IMR-90 (cell line): ENCODE measurements around the gene NACC2. TPM values are rescaled to one million over a fixed set of nuclear protein-coding genes. Genes with fewer than 3 reads are reported as not detected.
A peak's percentile ranks its signal among the peaks of the same experiment; 100 is the strongest.

ENCODE experiments used
- ATAC-seq: fragments of 200-7000 bp; cut with Tn5 transposase; 2 replicates; pipeline ENCODE4 v1.9.1; 2020; ENCODE audit warnings: low read depth, mild to moderate bottlenecking, moderate library complexity
- BruUV-seq: library from RNA; stranded (reverse); fragments of 400-500 nt; replicated peaks from 2 replicates; lab custom pipeline; 2021; lab: Mats Ljungman, UMichigan
- CTCF ChIA-PET: fragments of 300-600 bp; formaldehyde crosslinking; extraction: SDS; loops from one replicate; lab custom pipeline; 2021; ENCODE audit warnings: antibody characterized with exemption; lab: Yijun Ruan, JAX
- POLR2A ChIA-PET: fragments of 300-600 bp; sonication (Branson Sonifier 250); formaldehyde crosslinking; loops from one replicate; lab custom pipeline; 2022; ENCODE audit warnings: antibody characterized with exemption; ENCODE audit not compliant: unreplicated experiment; lab: Charles Lee
- DNase-seq: peaks from one replicate; pipeline ENCODE4 v3.0.0; 2013
- H2AFZ ChIP-seq: replicated peaks from 2 replicates; pipeline ENCODE3; 2013; ENCODE audit warnings: low read length, mild to moderate bottlenecking; ENCODE audit not compliant: poor library complexity
- H2AK5ac ChIP-seq: 2 replicates; pipeline ENCODE4 v1.6.1; 2013; ENCODE audit warnings: low read depth, low read length, inconsistent platforms
- H2AK9ac ChIP-seq: replicated peaks from 2 replicates; pipeline ENCODE3; 2013; ENCODE audit warnings: mild to moderate bottlenecking, low read depth, low read length, moderate library complexity; ENCODE audit not compliant: poor library complexity
- H2BK120ac ChIP-seq: 2 replicates; pipeline ENCODE4 v1.6.1; 2013; ENCODE audit warnings: low read depth, low read length, inconsistent platforms
- H2BK15ac ChIP-seq: 3 replicates; pipeline ENCODE4 v1.6.1; 2013; ENCODE audit warnings: low read depth, low read length, inconsistent platforms
- H2BK20ac ChIP-seq: 2 replicates; pipeline ENCODE4 v1.6.1; 2013; ENCODE audit warnings: low read depth, mild to moderate bottlenecking, inconsistent platforms, low read length, moderate library complexity
- H2BK5ac ChIP-seq: 2 replicates; pipeline ENCODE4 v1.6.1; 2013; ENCODE audit warnings: mild to moderate bottlenecking, low read depth, low read length, inconsistent platforms; ENCODE audit not compliant: poor library complexity, severe bottlenecking
- H3K14ac ChIP-seq: replicated peaks from 2 replicates; pipeline ENCODE4 v1.6.1; 2013; ENCODE audit warnings: low read depth, low read length, inconsistent platforms
- H3K18ac ChIP-seq: 2 replicates; pipeline ENCODE4 v1.6.1; 2013; ENCODE audit warnings: low read depth, low read length, control low read depth
- H3K23ac ChIP-seq: 2 replicates; pipeline ENCODE4 v1.6.1; 2013; ENCODE audit warnings: low read depth, low read length, inconsistent platforms
- H3K27ac ChIP-seq: 2 replicates; pipeline ENCODE4 v1.5.1; 2013; ENCODE audit warnings: mild to moderate bottlenecking, control low read depth, low read length; ENCODE audit not compliant: insufficient read depth
- H3K27me3 ChIP-seq: 2 replicates; pipeline ENCODE4 v1.6.1; 2013; ENCODE audit warnings: low read length; ENCODE audit not compliant: control insufficient read depth, insufficient read depth
- H3K36me3 ChIP-seq: 2 replicates; pipeline ENCODE4 v1.6.1; 2013; ENCODE audit warnings: low read length, mixed read lengths; ENCODE audit not compliant: control insufficient read depth, insufficient read depth
- H3K4ac ChIP-seq: 2 replicates; pipeline ENCODE4 v1.6.1; 2013; ENCODE audit warnings: low read depth, low read length, inconsistent platforms
- H3K4me1 ChIP-seq: 2 replicates; pipeline ENCODE4 v1.6.1; 2013; ENCODE audit warnings: low read length, mixed read lengths; ENCODE audit not compliant: control insufficient read depth, insufficient read depth
- H3K4me2 ChIP-seq: 2 replicates; pipeline ENCODE4 v1.6.1; 2013; ENCODE audit warnings: low read depth, mild to moderate bottlenecking, control low read depth, low read length, moderate library complexity
- H3K4me3 ChIP-seq: 2 replicates; pipeline ENCODE4 v1.5.1; 2013; ENCODE audit warnings: low read depth, mild to moderate bottlenecking, control low read depth, low read length, moderate library complexity; ENCODE audit not compliant: insufficient read depth
- H3K56ac ChIP-seq: 2 replicates; pipeline ENCODE4 v1.6.1; 2013; ENCODE audit warnings: low read length, inconsistent platforms; ENCODE audit not compliant: insufficient read depth; ENCODE audit errors: extremely low read depth
- H3K79me1 ChIP-seq, 2 experiments: 2 replicates each; pipeline ENCODE4 v1.6.1; 2013; ENCODE audit warnings: low read length in 2 of 2, inconsistent platforms in 1 of 2, low read depth in 1 of 2
- H3K9ac ChIP-seq: 2 replicates; pipeline ENCODE4 v1.6.1; 2013; ENCODE audit warnings: low read depth, low read length, control low read depth
- H3K9me1 ChIP-seq: 2 replicates; pipeline ENCODE4 v1.6.1; 2013; ENCODE audit warnings: low read length, inconsistent platforms; ENCODE audit not compliant: insufficient read depth
- H3K9me3 ChIP-seq: 2 replicates; pipeline ENCODE4 v1.6.1; 2013; ENCODE audit warnings: low read length; ENCODE audit not compliant: control insufficient read depth, insufficient read depth
- H4K20me1 ChIP-seq: 2 replicates; pipeline ENCODE4 v1.6.1; 2013; ENCODE audit warnings: low read length, inconsistent platforms; ENCODE audit not compliant: insufficient read depth
- H4K5ac ChIP-seq: 2 replicates; pipeline ENCODE4 v1.6.1; 2013; ENCODE audit warnings: mild to moderate bottlenecking, low read depth, low read length, control low read depth
- H4K8ac ChIP-seq, 2 experiments: 2 replicates each; pipeline ENCODE4 v1.6.1; 2013; ENCODE audit warnings: low read depth in 2 of 2, low read length in 2 of 2, control low read depth in 1 of 2, inconsistent platforms in 1 of 2
- H4K91ac ChIP-seq: 2 replicates; pipeline ENCODE4 v1.6.1; 2013; ENCODE audit warnings: low read depth, low read length, inconsistent platforms; ENCODE audit not compliant: insufficient read depth
- BHLHE40 ChIP-seq: fragments of 150-350 bp; IDR thresholded peaks from 2 replicates; pipeline ENCODE4 v1.6.1; 2016; ENCODE audit warnings: mild to moderate bottlenecking, low read depth, low read length
- CEBPB ChIP-seq: IDR thresholded peaks from 2 replicates; pipeline ENCODE4 v1.6.1; 2012; ENCODE audit warnings: low read depth, low read length, improper control_type of control experiment
- FOS ChIP-seq: fragments of 150-350 bp; IDR thresholded peaks from 2 replicates; pipeline ENCODE4 v1.6.1; 2016; ENCODE audit warnings: low read depth, low read length
- MAFK ChIP-seq: IDR thresholded peaks from 2 replicates; pipeline ENCODE4 v1.6.1; 2012; ENCODE audit warnings: low read depth, low read length, improper control_type of control experiment
- MXI1 ChIP-seq: IDR thresholded peaks from 2 replicates; pipeline ENCODE4 v1.6.1; 2012; ENCODE audit warnings: low read depth, mild to moderate bottlenecking, low read length, moderate library complexity, borderline replicate concordance
- RAD21 ChIP-seq: IDR thresholded peaks from 2 replicates; pipeline ENCODE4 v1.6.1; 2012; ENCODE audit warnings: low read length, improper control_type of control experiment
- RFX5 ChIP-seq: IDR thresholded peaks from 2 replicates; pipeline ENCODE4 v1.8.0; 2012; ENCODE audit warnings: low read depth, mild to moderate bottlenecking, low read length, moderate library complexity
- SMC3 ChIP-seq: fragments of 150-350 bp; IDR thresholded peaks from 2 replicates; pipeline ENCODE4 v1.6.1; 2016; ENCODE audit warnings: low read depth, mild to moderate bottlenecking, antibody characterized with exemption, low read length, moderate library complexity
- WGBS, 2 experiments: methylation state at CpG; one replicate each; pipeline versions ENCODE4 v1.1.5 to v1.1.7; 2013; ENCODE audit warnings: missing lambda C conversion rate in 2 of 2; ENCODE audit not compliant: insufficient read length in 1 of 2; ENCODE audit errors: extremely low coverage in 2 of 2; 5-methylcytosine and 5-hydroxymethylcytosine counted together
- dilution Hi-C: fragments of 300-500 bp; cut with HindIII; formaldehyde crosslinking; loops from one replicate; pipeline ENCODE4 v1.14.3; 2018; ENCODE audit warnings: low sequenced_read_pairs; ENCODE audit not compliant: unreplicated experiment
- in situ Hi-C: fragments of 300-500 bp; cut with MboI; formaldehyde crosslinking; loops from 3 replicates; pipeline ENCODE4 v1.14.3; 2019; ENCODE audit warnings: low sequenced_read_pairs, inconsistent platforms, mixed read lengths
- intact Hi-C: fragments of 100-400 bp; cut with micrococcal nuclease; formaldehyde crosslinking; loops from 2 replicates; pipeline ENCODE4 v1.10.0; 2022
- polyA plus RNA-seq, 3 experiments: library from polyadenylated mRNA; depleted of rRNA; stranded (reverse); fragments of >200 nt; gene quantifications; 2 replicates each; pipeline ENCODE4 v1.2.3, GENCODE V29; 2012; ENCODE audit warnings: low replicate concordance in 1 of 3
- total RNA-seq: library from RNA; depleted of rRNA; stranded (reverse); fragments of >200 nt; gene quantifications from 2 replicates; pipeline ENCODE4 v1.2.3, GENCODE V29; 2012

The NACC2 gene
- total and polyA plus RNA-seq, 2 of the 4 experiments (the other 2 are of a cell fraction) = 7.9 to 19.0 TPM

GRCh38 chr9:136119883-136120393, 24.8 kb upstream of the NACC2 start:
- Histone ChIP-seq H2BK5ac (no peak overlapping the region), H3K4ac (peak overlapping the region; percentile 77), H4K8ac (peak overlapping the region; percentile 55 to 64; a peak in 3 of 4 replicates), H3K56ac (0 out of 2 replicates have a peak overlapping the region, but pooled peaks have one; percentile 55), H3K9me3 (no peaks in the 10 kb centered on the region), H3K4me3 (peak overlapping the region; percentile 64), H3K9ac (peak overlapping the region; percentile 66), H3K14ac (0 out of 2 replicates have a peak overlapping the region, but pooled peaks have one; percentile 17), H3K36me3 (peaks cover 11% of the 10 kb centered on the region; the same call in 1 of the 2 replicates), H2AFZ (peak overlapping the region; percentile 97), H2AK9ac (peak overlapping the region; percentile 92), H4K91ac (peak overlapping the region; percentile 65; the same call in 1 of the 2 replicates), H3K4me1 (peaks cover 11% of the 10 kb centered on the region), H3K79me1 (peaks cover 5 to 37% of the 10 kb centered on the region in 2 experiments; a peak in 3 of 4 replicates), H3K18ac (no peak overlapping the region), H2AK5ac (peak overlapping the region; percentile 84; the same call in 1 of the 2 replicates), H2BK120ac (no peak overlapping the region), H3K23ac (peak overlapping the region; percentile 83), H2BK20ac (no peak overlapping the region), H4K20me1 (peaks cover 7% of the 10 kb centered on the region; the same call in 1 of the 2 replicates), H4K5ac (peak overlapping the region; percentile 16; the same call in 1 of the 2 replicates), H3K27me3 (peaks cover 12% of the 10 kb centered on the region; the same call in 1 of the 2 replicates), H3K9me1 (peaks cover 7% of the 10 kb centered on the region; the same call in 1 of the 2 replicates), H3K4me2 (peak overlapping the region; percentile 32), H3K27ac (peak overlapping the region; percentile 74), H2BK15ac (no peak overlapping the region)
- no TSS peak for BruUV-seq
- 34% methylated on average over 6 of the region's 11 CpGs; no CpG with 5 or more reads in 1 of the 2 experiments for WGBS, 2 experiments
- ChIA-PET POLR2A (no interaction called here), CTCF (interaction anchor here (0.6 kb wide), 1 partner anchor 137 kb away, joined by 3 read pairs; no protein-coding TSS in a partner anchor)
- ATAC-seq (no peak), DNase-seq (no peak)
- TF ChIP-seq CEBPB = no peak
- TF ChIP-seq FOS = no peak
- TF ChIP-seq RFX5 = no peak
- no peak for TF ChIP-seq RAD21
- no peak for TF ChIP-seq MAFK
- no peak for TF ChIP-seq MXI1
- no peak for TF ChIP-seq BHLHE40
- TF ChIP-seq SMC3 = no peak
- dilution Hi-C loops = no loop called here
- intact Hi-C loops = loop anchor here (2.0 to 5.0 kb wide), 3 partner anchors 25 to 518 kb away; partner anchors contain the start of gene NACC2
- in situ Hi-C loops = loop anchor here (5.0 to 10.0 kb wide), 2 partner anchors 158 to 415 kb away; partner anchors contain the start of genes KCNT1 and UBAC1
